NT2/D1 (cell line): Measurements from ENCODE around the gene ZNF500.
A peak's percentile ranks its signal among the peaks of the same experiment; 100 is the strongest.

Experiments used
- DNase-seq: peaks from one replicate; pipeline ENCODE4 v3.0.0-alpha.2; 2011; ENCODE audit warnings: low read depth, low spot score
- H3K27me3 ChIP-seq: 2 replicates; pipeline ENCODE4 v1.6.0; 2011; ENCODE audit warnings: mild to moderate bottlenecking; ENCODE audit not compliant: insufficient read length, insufficient read depth
- H3K36me3 ChIP-seq: 2 replicates; pipeline ENCODE4 v1.6.1; 2011; ENCODE audit warnings: mild to moderate bottlenecking, low read length, mixed read lengths; ENCODE audit not compliant: insufficient read depth, insufficient read length
- H3K4me1 ChIP-seq: 2 replicates; pipeline ENCODE4 v1.5.1; 2011; ENCODE audit not compliant: insufficient read depth, insufficient read length
- H3K4me3 ChIP-seq: 2 replicates; pipeline ENCODE4 v1.5.1; 2011; ENCODE audit warnings: low read depth; ENCODE audit not compliant: insufficient read length
- H3K9ac ChIP-seq: 2 replicates; pipeline ENCODE4 v1.6.0; 2011; ENCODE audit warnings: low read depth; ENCODE audit not compliant: insufficient read length
- H3K9me3 ChIP-seq: 2 replicates; pipeline ENCODE4 v1.5.1; 2011; ENCODE audit warnings: mild to moderate bottlenecking, low read length; ENCODE audit not compliant: insufficient read depth
- SUZ12 ChIP-seq: IDR thresholded peaks from 2 replicates; pipeline ENCODE4 v1.6.1; 2011; ENCODE audit not compliant: insufficient read length, insufficient read depth; ENCODE audit errors: extremely low read depth
- YY1 ChIP-seq: IDR thresholded peaks from 2 replicates; pipeline ENCODE4 v1.6.1; 2011; ENCODE audit not compliant: insufficient read length, insufficient read depth
- ZNF274 ChIP-seq: IDR thresholded peaks from 2 replicates; pipeline ENCODE4 v1.6.1; 2011; ENCODE audit warnings: mild to moderate bottlenecking, low read depth, low read length

Gene ZNF500

GRCh38 chr16:4800290-4801041 is 33.5 kb upstream of the ZNF500 start:
- Histone ChIP-seq H3K4me3 (no peak overlapping the region), H3K9me3 (no peaks in the 10 kb centered on the region), H3K4me1 (peaks cover 43% of the 10 kb centered on the region), H3K36me3 (peaks cover 64% of the 10 kb centered on the region), H3K9ac (peak overlapping the region; percentile 92), H3K27me3 (peaks cover 3% of the 10 kb centered on the region)
- TF ChIP-seq SUZ12: no peak
- TF ChIP-seq YY1: no peak
- no peak for TF ChIP-seq ZNF274
- no peak for DNase-seq

GRCh38 chr16:4799171-4799855 is 32.4 kb upstream of the ZNF500 start:
- no peak overlapping the region for H3K4me3 ChIP-seq
- peaks cover 54% of the 10 kb centered on the region for H3K36me3 ChIP-seq
- DNase-seq: no peak
- H3K4me1 ChIP-seq: peaks cover 34% of the 10 kb centered on the region
- no peaks in the 10 kb centered on the region for H3K9me3 ChIP-seq
- peaks cover 3% of the 10 kb centered on the region for H3K27me3 ChIP-seq
- no peak overlapping the region for H3K9ac ChIP-seq
- TF ChIP-seq ZNF274 (no peak), YY1 (no peak), SUZ12 (no peak)

- peaks cover 26% of the 10 kb centered on the region for H3K4me1 ChIP-seq
- no peak overlapping the region for H3K4me3 ChIP-seq
- peaks cover 3% of the 10 kb centered on the region for H3K27me3 ChIP-seq
- TF ChIP-seq SUZ12 (no peak), ZNF274 (no peak), YY1 (no peak)
- peaks cover 45% of the 10 kb centered on the region for H3K36me3 ChIP-seq
- no peak for DNase-seq
- no peaks in the 10 kb centered on the region for H3K9me3 ChIP-seq
- no peak overlapping the region for H3K9ac ChIP-seq
Measured at GRCh38 chr16:4798456-4798855, 31.5 kb upstream of the ZNF500 start.

DNA sequence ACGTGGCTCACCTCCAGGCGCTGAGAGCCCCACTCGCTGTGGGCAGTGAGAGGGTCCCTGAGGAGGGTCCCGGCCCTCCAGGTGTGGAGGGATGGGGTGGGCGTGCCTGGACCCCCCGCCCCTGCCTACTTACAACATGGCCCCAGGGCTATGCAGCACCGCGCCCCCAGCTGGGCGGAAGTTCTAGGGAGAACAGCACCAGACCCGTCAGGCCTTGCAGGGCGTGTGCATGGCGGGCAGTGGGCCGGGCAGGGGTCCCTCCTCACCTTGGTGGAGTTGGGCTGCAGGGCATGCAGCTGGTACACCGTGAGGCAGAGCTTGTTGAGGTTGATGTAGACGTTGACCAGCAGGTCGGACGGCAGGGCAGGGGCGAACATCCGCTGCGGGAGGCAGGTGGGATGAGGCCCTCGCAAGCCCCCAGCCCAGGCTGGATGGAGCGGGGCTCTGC is 30.9 kb upstream of the ZNF500 start:
- H3K4me3 ChIP-seq: no peak overlapping the region
- no peaks in the 10 kb centered on the region for H3K9me3 ChIP-seq
- TF ChIP-seq ZNF274 (no peak), YY1 (no peak), SUZ12 (no peak)
- no peak overlapping the region for H3K9ac ChIP-seq
- DNase-seq: no peak
- peaks cover 44% of the 10 kb centered on the region for H3K36me3 ChIP-seq
- H3K4me1 ChIP-seq: peaks cover 25% of the 10 kb centered on the region
- peaks cover 3% of the 10 kb centered on the region for H3K27me3 ChIP-seq

DNA sequence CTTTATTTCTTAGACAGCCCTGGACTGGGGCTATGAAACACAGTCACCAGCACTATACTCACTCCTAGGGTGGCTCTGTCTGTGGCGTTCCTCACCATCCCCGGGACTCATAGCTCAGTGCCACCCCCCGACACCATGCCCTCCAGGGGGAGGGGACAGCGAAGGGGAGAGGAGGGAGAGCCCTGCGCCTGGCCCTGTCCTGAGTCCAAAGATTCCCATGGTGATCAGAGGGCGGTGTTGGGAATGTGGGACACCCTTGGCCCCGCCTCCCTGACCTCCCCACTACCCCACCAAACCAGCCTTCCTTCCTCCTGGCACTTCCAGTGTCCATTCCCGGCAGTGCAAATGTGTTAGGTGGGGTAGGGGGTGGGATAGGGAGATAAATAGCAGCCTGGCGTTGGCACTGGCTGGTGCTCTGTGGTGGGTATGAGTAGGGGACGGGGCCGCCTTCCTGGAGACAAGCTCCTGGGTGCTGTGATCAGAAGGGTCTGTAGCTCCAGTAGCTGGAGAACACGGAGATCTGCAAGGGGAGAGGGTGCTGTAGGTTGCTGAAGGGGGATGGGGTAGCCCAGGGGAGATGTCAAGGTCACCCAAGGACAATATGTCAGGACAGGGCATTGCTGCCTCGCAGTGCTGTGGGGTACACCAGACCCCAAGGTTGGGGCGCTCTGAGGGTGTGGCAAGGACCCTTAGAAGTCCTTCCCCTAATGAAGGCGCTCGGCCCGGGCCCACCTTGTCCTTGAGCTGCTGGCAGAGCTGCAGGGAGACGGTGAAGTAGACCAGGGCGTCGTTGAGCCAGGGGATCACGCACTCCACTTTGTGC is 30.2 kb upstream of the ZNF500 start:
- H3K9me3 ChIP-seq: no peaks in the 10 kb centered on the region
- no peak overlapping the region for H3K9ac ChIP-seq
- TF ChIP-seq SUZ12 (no peak), ZNF274 (no peak), YY1 (no peak)
- no peak overlapping the region for H3K4me3 ChIP-seq
- no peak for DNase-seq
- peaks cover 44% of the 10 kb centered on the region for H3K36me3 ChIP-seq
- peaks cover 25% of the 10 kb centered on the region for H3K4me1 ChIP-seq
- H3K27me3 ChIP-seq: peaks cover 3% of the 10 kb centered on the region

GRCh38 chr16:4795828-4796572 is 29.0 kb upstream of the ZNF500 start:
- no peak for DNase-seq
- Histone ChIP-seq H3K27me3 (peaks cover 3% of the 10 kb centered on the region), H3K9me3 (no peaks in the 10 kb centered on the region), H3K4me3 (no peak overlapping the region), H3K9ac (no peak overlapping the region), H3K36me3 (peaks cover 44% of the 10 kb centered on the region), H3K4me1 (peaks cover 19% of the 10 kb centered on the region)
- TF ChIP-seq ZNF274: no peak
- no peak for TF ChIP-seq YY1
- no peak for TF ChIP-seq SUZ12
